HepG2 (cell line): ENCODE data around the gene ZSCAN32. TPM values are rescaled to one million over a fixed set of nuclear protein-coding genes. Genes with fewer than 3 reads are reported as not detected.
A peak's percentile ranks its signal among the peaks of the same experiment; 100 is the strongest.

Experiments used
- ATF7 ChIP-seq, 2 experiments: fragments of 450-650 bp in 1 of 2; sonication (generic) in 1 of 2; formaldehyde crosslinking in 1 of 2; IDR thresholded peaks; 2 replicates each; pipeline versions ENCODE4 v1.4.0 to v1.6.1; 2016 to 2020; ENCODE audit warnings: antibody characterized with exemption in 1 of 2, mild to moderate bottlenecking in 1 of 2, missing genetic modification reagents in 1 of 2
- CREM ChIP-seq, 2 experiments: sonication (generic) in 1 of 2; formaldehyde crosslinking in 1 of 2; IDR thresholded peaks; 2 replicates each; pipeline versions ENCODE4 v1.4.0 to v1.6.1; 2016 to 2020; ENCODE audit warnings: antibody characterized with exemption in 1 of 2, mild to moderate bottlenecking in 1 of 2, missing genetic modification reagents in 1 of 2
- DMAP1 ChIP-seq: IDR thresholded peaks from 2 replicates; pipeline ENCODE4 v1.6.1; 2016
- HNRNPLL ChIP-seq: fragments of 200-400 bp; formaldehyde crosslinking; IDR thresholded peaks from 2 replicates; pipeline ENCODE4 v1.6.1; 2017; ENCODE audit warnings: mild to moderate bottlenecking, low read depth, low read length; ENCODE audit not compliant: poor library complexity, severe bottlenecking
- MYC ChIP-seq: sonication (generic); formaldehyde crosslinking; IDR thresholded peaks from 2 replicates; pipeline ENCODE4 v1.9.0; 2021; ENCODE audit warnings: missing genetic modification reagents, borderline replicate concordance
- PAF1 ChIP-seq: IDR thresholded peaks from 2 replicates; pipeline ENCODE4 v1.6.1; 2016; ENCODE audit warnings: missing genetic modification reagents, missing compliant biosample characterization
- PHF8 ChIP-seq: sonication (generic); formaldehyde crosslinking; IDR thresholded peaks from 2 replicates; pipeline ENCODE4 v1.5.0; 2020; ENCODE audit warnings: missing genetic modification reagents
- SP2 ChIP-seq: sonication (generic); formaldehyde crosslinking; IDR thresholded peaks from 2 replicates; pipeline ENCODE4 v1.5.1; 2020; ENCODE audit warnings: mild to moderate bottlenecking, missing genetic modification reagents
- SP4 ChIP-seq: sonication (generic); formaldehyde crosslinking; IDR thresholded peaks from 2 replicates; pipeline ENCODE4 v1.8.1; 2023; ENCODE audit warnings: mild to moderate bottlenecking, missing genetic modification reagents
- TCF7L2 ChIP-seq: IDR thresholded peaks from 2 replicates; pipeline ENCODE4 v1.6.1; 2011; ENCODE audit warnings: mild to moderate bottlenecking, low read depth, low read length, moderate library complexity
- THAP11 ChIP-seq: IDR thresholded peaks from 2 replicates; pipeline ENCODE4 v1.6.1; 2016; ENCODE audit warnings: missing biosample characterization, missing genetic modification reagents
- ZMYM4 ChIP-seq: sonication (generic); formaldehyde crosslinking; IDR thresholded peaks from 2 replicates; pipeline ENCODE4 v1.8.1; 2023; ENCODE audit warnings: mild to moderate bottlenecking, missing genetic modification reagents
- ZNF12 ChIP-seq: sonication (generic); formaldehyde crosslinking; IDR thresholded peaks from 2 replicates; pipeline ENCODE4 v1.5.0; 2020; ENCODE audit warnings: missing genetic modification reagents
- ZNF335 ChIP-seq: sonication (generic); formaldehyde crosslinking; IDR thresholded peaks from 2 replicates; pipeline ENCODE4 v1.4.0; 2020; ENCODE audit warnings: missing genetic modification reagents
- ZNF441 ChIP-seq: sonication (generic); formaldehyde crosslinking; IDR thresholded peaks from 2 replicates; pipeline ENCODE4 v1.7.0; 2021; ENCODE audit warnings: missing genetic modification reagents, borderline replicate concordance
- ZNF530 ChIP-seq: sonication (generic); formaldehyde crosslinking; IDR thresholded peaks from 2 replicates; pipeline ENCODE4 v1.5.0; 2020; ENCODE audit warnings: low read depth, mild to moderate bottlenecking, missing genetic modification reagents
- ZNF672 ChIP-seq: sonication (generic); formaldehyde crosslinking; IDR thresholded peaks from 2 replicates; pipeline ENCODE4 v1.8.1; 2022; ENCODE audit warnings: missing genetic modification reagents
- ZNF703 ChIP-seq: sonication (generic); formaldehyde crosslinking; IDR thresholded peaks from 2 replicates; pipeline ENCODE4 v1.5.1; 2020; ENCODE audit warnings: missing genetic modification reagents, mild to moderate bottlenecking, moderate library complexity, borderline replicate concordance
- ZNF781 ChIP-seq: sonication (generic); formaldehyde crosslinking; IDR thresholded peaks from 2 replicates; pipeline ENCODE4 v1.5.1; 2020; ENCODE audit warnings: borderline replicate concordance, mild to moderate bottlenecking, missing genetic modification reagents; ENCODE audit errors: not compliant biosample characterization
- ZSCAN21 ChIP-seq: sonication (generic); formaldehyde crosslinking; IDR thresholded peaks from 2 replicates; pipeline ENCODE4 v1.8.0; 2022; ENCODE audit warnings: mild to moderate bottlenecking, missing genetic modification reagents, moderate library complexity, borderline replicate concordance
- polyA plus RNA-seq, 8 experiments: library from polyadenylated mRNA; depleted of rRNA in 3 of 8; stranded (reverse) in 7 of 8; unstranded in 1 of 8; fragments of >200 nt; fragmentation: Illumina TruSeq in 4 of 8; extraction: Trizol in 4 of 8; gene quantifications; 2 replicates each; pipeline versions ENCODE4 v1.2.1 to v1.2.3, GENCODE V29; 2011 to 2016; ENCODE audit warnings: low read depth in 4 of 8, missing spikeins in 1 of 8, mixed read lengths in 1 of 8; ENCODE audit not compliant: insufficient read depth in 1 of 8
- total RNA-seq, 5 experiments: library from RNA; depleted of rRNA; stranded (reverse); fragments of >200 nt; fragmentation: Illumina TruSeq; extraction: Trizol; gene quantifications; 2 replicates each; pipeline ENCODE4 v1.2.3, GENCODE V29; 2016; ENCODE audit warnings: low read depth in 1 of 5
- TF ChIP-seq, protein P1 (sequence below): sonication (generic); formaldehyde crosslinking; IDR thresholded peaks from 2 replicates; pipeline ENCODE4 v1.4.0; 2020; ENCODE audit warnings: mild to moderate bottlenecking, missing genetic modification reagents
- TF ChIP-seq, protein P2 (sequence below): IDR thresholded peaks from 2 replicates; pipeline ENCODE4 v1.6.1; 2012; ENCODE audit warnings: inconsistent platforms
- TF ChIP-seq, protein P3 (sequence below): sonication (generic); formaldehyde crosslinking; IDR thresholded peaks from 2 replicates; pipeline ENCODE4 v1.5.0; 2020; ENCODE audit warnings: mild to moderate bottlenecking, low read depth, missing genetic modification reagents, borderline replicate concordance
- TF ChIP-seq, protein P4 (sequence below): sonication (generic); formaldehyde crosslinking; IDR thresholded peaks from 2 replicates; pipeline ENCODE4 v1.8.1; 2023; ENCODE audit warnings: mild to moderate bottlenecking, inconsistent platforms, moderate library complexity, missing genetic modification reagents, borderline replicate concordance
- TF ChIP-seq, protein P5 (sequence below): sonication (generic); formaldehyde crosslinking; IDR thresholded peaks from 2 replicates; pipeline ENCODE4 v1.5.1; 2020; ENCODE audit warnings: mild to moderate bottlenecking, moderate library complexity, missing genetic modification reagents

The ZSCAN32 gene
- total and polyA plus RNA-seq, 2 of the 13 experiments (the other 11 are each of a cell fraction or from before 2014, with no cell fraction given) = 10.7 to 12.8 TPM

DNA sequence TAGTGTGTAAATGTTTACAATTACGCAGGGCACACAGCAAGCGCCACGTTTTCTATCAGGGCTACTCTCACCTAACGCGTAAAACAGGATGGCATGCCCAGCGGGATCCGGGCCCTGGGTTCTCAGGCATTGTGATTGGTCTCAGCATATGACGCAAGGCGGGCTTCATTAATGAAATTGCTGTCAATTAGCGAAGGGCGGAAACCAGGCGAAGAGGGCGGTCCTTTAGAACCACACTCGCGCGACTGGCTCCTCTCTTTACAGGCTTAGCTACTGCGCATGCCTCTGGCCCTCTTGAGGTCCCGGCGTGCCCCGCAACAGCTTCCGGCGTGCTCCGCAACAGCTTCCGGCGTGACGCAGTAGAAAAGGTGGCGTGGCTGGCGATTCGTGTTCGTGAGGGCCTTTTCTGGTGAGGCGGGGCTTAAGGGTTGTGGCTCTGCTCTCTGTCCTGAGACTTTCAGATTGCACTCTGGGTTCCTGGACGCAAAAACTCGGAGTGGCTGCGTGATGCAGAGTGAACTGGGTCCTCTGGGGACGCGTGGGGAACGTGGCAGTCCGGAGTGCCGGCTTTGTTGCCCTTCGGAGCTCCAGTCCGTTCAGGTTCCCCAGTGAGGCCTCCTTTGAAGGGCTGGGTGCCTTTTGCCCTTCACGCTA, 35.9 kb downstream of the ZSCAN32 start (continued):
- TF ChIP-seq HNRNPLL (peak; percentile 23), TCF7L2 (no peak), ZNF12 (no peak), ATF7 (IDR thresholded peaks at IDR 0.05) (0 out of 2 replicates have a peak, but pooled peaks have one; percentile 23), ATF7 (CRISPR knock-in tag; IDR thresholded peaks at IDR 0.05) (0 out of 2 replicates have a peak, but pooled peaks have one; percentile 32), ZNF530 (CRISPR knock-in tag) (no peak), ZNF703 (CRISPR knock-in tag) (no peak), ZMYM4 (CRISPR knock-in tag) (peak; percentile 49), PHF8 (CRISPR knock-in tag) (peak; percentile 56; the same call in 1 of the 2 replicates), ZSCAN21 (CRISPR knock-in tag) (no peak), DMAP1 (CRISPR knock-in tag) (peak; percentile 69; the same call in 1 of the 2 replicates), SP2 (CRISPR knock-in tag) (peak; percentile 54; the same call in 1 of the 2 replicates), ZNF335 (CRISPR knock-in tag) (peak; percentile 26; the same call in 1 of the 2 replicates), ZNF441 (no peak), ZNF672 (CRISPR knock-in tag) (no peak), CREM (IDR thresholded peaks at IDR 0.05) (peak; percentile 72), CREM (CRISPR knock-in tag; IDR thresholded peaks at IDR 0.05) (no peak), THAP11 (peak; percentile 92), ZNF781 (CRISPR knock-in tag) (no peak), MYC (CRISPR knock-in tag) (peak; percentile 58; the same call in 1 of the 2 replicates), SP4 (CRISPR knock-in tag) (peak; percentile 59; the same call in 1 of the 2 replicates), PAF1 (CRISPR knock-in tag) (no peak)
- TF ChIP-seq, protein P1, sequence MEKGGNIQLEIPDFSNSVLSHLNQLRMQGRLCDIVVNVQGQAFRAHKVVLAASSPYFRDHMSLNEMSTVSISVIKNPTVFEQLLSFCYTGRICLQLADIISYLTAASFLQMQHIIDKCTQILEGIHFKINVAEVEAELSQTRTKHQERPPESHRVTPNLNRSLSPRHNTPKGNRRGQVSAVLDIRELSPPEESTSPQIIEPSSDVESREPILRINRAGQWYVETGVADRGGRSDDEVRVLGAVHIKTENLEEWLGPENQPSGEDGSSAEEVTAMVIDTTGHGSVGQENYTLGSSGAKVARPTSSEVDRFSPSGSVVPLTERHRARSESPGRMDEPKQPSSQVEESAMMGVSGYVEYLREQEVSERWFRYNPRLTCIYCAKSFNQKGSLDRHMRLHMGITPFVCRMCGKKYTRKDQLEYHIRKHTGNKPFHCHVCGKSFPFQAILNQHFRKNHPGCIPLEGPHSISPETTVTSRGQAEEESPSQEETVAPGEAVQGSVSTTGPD (CRISPR knock-in tag) = no peak
- TF ChIP-seq, protein P2, sequence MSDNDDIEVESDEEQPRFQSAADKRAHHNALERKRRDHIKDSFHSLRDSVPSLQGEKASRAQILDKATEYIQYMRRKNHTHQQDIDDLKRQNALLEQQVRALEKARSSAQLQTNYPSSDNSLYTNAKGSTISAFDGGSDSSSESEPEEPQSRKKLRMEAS = peak; percentile 67; the same call in 1 of the 2 replicates
- TF ChIP-seq, protein P3, sequence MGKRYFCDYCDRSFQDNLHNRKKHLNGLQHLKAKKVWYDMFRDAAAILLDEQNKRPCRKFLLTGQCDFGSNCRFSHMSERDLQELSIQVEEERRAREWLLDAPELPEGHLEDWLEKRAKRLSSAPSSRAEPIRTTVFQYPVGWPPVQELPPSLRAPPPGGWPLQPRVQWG = no peak
- TF ChIP-seq, protein P4, sequence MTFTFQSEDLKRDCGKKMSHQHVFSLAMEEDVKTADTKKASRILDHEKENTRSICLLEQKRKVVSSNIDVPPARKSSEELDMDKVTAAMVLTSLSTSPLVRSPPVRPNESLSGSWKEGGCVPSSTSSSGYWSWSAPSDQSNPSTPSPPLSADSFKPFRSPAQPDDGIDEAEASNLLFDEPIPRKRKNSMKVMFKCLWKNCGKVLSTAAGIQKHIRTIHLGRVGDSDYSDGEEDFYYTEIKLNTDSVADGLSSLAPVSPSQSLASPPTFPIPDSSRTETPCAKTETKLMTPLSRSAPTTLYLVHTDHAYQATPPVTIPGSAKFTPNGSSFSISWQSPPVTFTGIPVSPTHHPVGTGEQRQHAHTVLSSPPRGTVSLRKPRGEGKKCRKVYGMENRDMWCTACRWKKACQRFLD (CRISPR knock-in tag) = no peak
- TF ChIP-seq, protein P5, sequence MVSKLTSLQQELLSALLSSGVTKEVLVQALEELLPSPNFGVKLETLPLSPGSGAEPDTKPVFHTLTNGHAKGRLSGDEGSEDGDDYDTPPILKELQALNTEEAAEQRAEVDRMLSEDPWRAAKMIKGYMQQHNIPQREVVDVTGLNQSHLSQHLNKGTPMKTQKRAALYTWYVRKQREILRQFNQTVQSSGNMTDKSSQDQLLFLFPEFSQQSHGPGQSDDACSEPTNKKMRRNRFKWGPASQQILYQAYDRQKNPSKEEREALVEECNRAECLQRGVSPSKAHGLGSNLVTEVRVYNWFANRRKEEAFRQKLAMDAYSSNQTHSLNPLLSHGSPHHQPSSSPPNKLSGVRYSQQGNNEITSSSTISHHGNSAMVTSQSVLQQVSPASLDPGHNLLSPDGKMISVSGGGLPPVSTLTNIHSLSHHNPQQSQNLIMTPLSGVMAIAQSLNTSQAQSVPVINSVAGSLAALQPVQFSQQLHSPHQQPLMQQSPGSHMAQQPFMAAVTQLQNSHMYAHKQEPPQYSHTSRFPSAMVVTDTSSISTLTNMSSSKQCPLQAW (CRISPR knock-in tag) = peak; percentile 42
